GM20431 (cell line): ENCODE results near the gene ALOX5AP.

ENCODE experiments used
- in situ Hi-C: fragments of 300-500 bp; cut with MseI, MboI; formaldehyde crosslinking; loops from one replicate; pipeline ENCODE4 v1.15.0; 2020; ENCODE audit warnings: low sequenced_read_pairs; ENCODE audit not compliant: unreplicated experiment

ALOX5AP gene

GRCh38 chr13:30791354-30792001, 56.1 kb downstream of the ALOX5AP start:
- in situ Hi-C loops: no loop called here

GRCh38 chr13:30792285-30793000, 57.1 kb downstream of the ALOX5AP start:
- in situ Hi-C loops: no loop called here

- in situ Hi-C loops: no loop called here
Observed at GRCh38 chr13:30796132-30796572, 60.8 kb downstream of the ALOX5AP start.

- in situ Hi-C loops: no loop called here
Observed at GRCh38 chr13:30796631-30797601, 61.6 kb downstream of the ALOX5AP start.

GRCh38 chr13:30797847-30798535, 62.6 kb downstream of the ALOX5AP start:
- in situ Hi-C loops: no loop called here

- in situ Hi-C loops: no loop called here
Observed at GRCh38 chr13:30798776-30799355, 63.5 kb downstream of the ALOX5AP start.

GRCh38 chr13:30799356-30799824, 64.0 kb downstream of the ALOX5AP start:
- in situ Hi-C loops: no loop called here

- in situ Hi-C loops: loop anchor here (25.0 kb wide), 1 partner anchor 663 kb away; no protein-coding TSS in a partner anchor
Observed at GRCh38 chr13:30800107-30800506, 64.8 kb downstream of the ALOX5AP start.

GRCh38 chr13:30802501-30802900, 67.2 kb downstream of the ALOX5AP start:
- in situ Hi-C loops: loop anchor here (25.0 kb wide), 1 partner anchor 665 kb away; no protein-coding TSS in a partner anchor

- in situ Hi-C loops: loop anchor here (25.0 kb wide), 1 partner anchor 666 kb away; no protein-coding TSS in a partner anchor
Observed at GRCh38 chr13:30802953-30803478, 67.7 kb downstream of the ALOX5AP start.

GRCh38 chr13:30803749-30804148, 68.4 kb downstream of the ALOX5AP start:
- in situ Hi-C loops: loop anchor here (25.0 kb wide), 1 partner anchor 666 kb away; no protein-coding TSS in a partner anchor

- in situ Hi-C loops: loop anchor here (25.0 kb wide), 1 partner anchor 667 kb away; no protein-coding TSS in a partner anchor
Observed at GRCh38 chr13:30804474-30804873, 69.1 kb downstream of the ALOX5AP start.

- in situ Hi-C loops: loop anchor here (25.0 kb wide), 1 partner anchor 668 kb away; no protein-coding TSS in a partner anchor
Observed at GRCh38 chr13:30805132-30805537, 69.8 kb downstream of the ALOX5AP start.

- in situ Hi-C loops: loop anchor here (25.0 kb wide), 1 partner anchor 668 kb away; no protein-coding TSS in a partner anchor
Observed at GRCh38 chr13:30805603-30806011, 70.3 kb downstream of the ALOX5AP start.

- in situ Hi-C loops: loop anchor here (25.0 kb wide), 1 partner anchor 669 kb away; no protein-coding TSS in a partner anchor
Observed at GRCh38 chr13:30806784-30807183, 71.4 kb downstream of the ALOX5AP start.

GRCh38 chr13:30807392-30807791, 72.0 kb downstream of the ALOX5AP start:
- in situ Hi-C loops: loop anchor here (25.0 kb wide), 1 partner anchor 670 kb away; no protein-coding TSS in a partner anchor

- in situ Hi-C loops: loop anchor here (25.0 kb wide), 1 partner anchor 671 kb away; no protein-coding TSS in a partner anchor
Observed at GRCh38 chr13:30808600-30808999, 73.3 kb downstream of the ALOX5AP start.

GRCh38 chr13:30809787-30810186, 74.4 kb downstream of the ALOX5AP start:
- in situ Hi-C loops: loop anchor here (25.0 kb wide), 1 partner anchor 672 kb away; no protein-coding TSS in a partner anchor
